PC-3 (cell line): ENCODE measurements around the gene MYLK. TPM values are rescaled to one million over a fixed set of nuclear protein-coding genes. Genes with fewer than 3 reads are reported as not detected.

Experiments
- ATAC-seq: fragments of 200-7000 bp; cut with Tn5 transposase; 2 replicates; pipeline ENCODE4 v1.9.1; 2020; ENCODE audit warnings: mild to moderate bottlenecking, moderate library complexity
- BruUV-seq: library from RNA; stranded (reverse); fragments of 400-500 nt; replicated peaks from 2 replicates; lab custom pipeline; 2021; lab: Mats Ljungman, UMichigan
- CTCF ChIA-PET: fragments of 300-600 bp; sonication (Branson Sonifier 250); formaldehyde crosslinking; loops from one replicate; lab custom pipeline; 2022; ENCODE audit warnings: antibody characterized with exemption; lab: Charles Lee
- POLR2A ChIA-PET: fragments of 300-600 bp; sonication (Branson Sonifier 250); formaldehyde crosslinking; loops from one replicate; lab custom pipeline; 2022; ENCODE audit warnings: antibody characterized with exemption; ENCODE audit not compliant: unreplicated experiment; lab: Charles Lee
- DNase-seq: peaks from one replicate; pipeline ENCODE4 v3.0.0-alpha.2; 2015
- H2AFZ ChIP-seq: fragments of 300-600 bp; sonication (generic); 2 replicates; pipeline ENCODE4 v1.6.0; 2016; ENCODE audit warnings: antibody characterized with exemption, low read length
- H3F3A ChIP-seq: fragments of 300-600 bp; sonication (generic); one replicate; pipeline ENCODE4 v1.6.0; 2017; ENCODE audit warnings: antibody characterized with exemption, low read length, control low read depth, mild to moderate bottlenecking; ENCODE audit not compliant: unreplicated experiment
- H3K27ac ChIP-seq: fragments of 300-600 bp; sonication (generic); 2 replicates; pipeline ENCODE4 v1.5.1; 2016; ENCODE audit warnings: mild to moderate bottlenecking, low read length
- H3K27me3 ChIP-seq: fragments of 300-600 bp; sonication (generic); 2 replicates; pipeline ENCODE4 v1.6.1; 2016; ENCODE audit warnings: low read length, mixed read lengths
- H3K36me3 ChIP-seq: fragments of 300-600 bp; sonication (generic); 2 replicates; pipeline ENCODE4 v1.6.1; 2016; ENCODE audit warnings: low read depth, mixed run types, low read length, mixed read lengths
- H3K4me1 ChIP-seq: fragments of 300-600 bp; sonication (generic); 2 replicates; pipeline ENCODE4 v1.5.1; 2016; ENCODE audit warnings: low read length; ENCODE audit not compliant: insufficient read depth
- H3K4me2 ChIP-seq: fragments of 300-600 bp; sonication (generic); 2 replicates; pipeline ENCODE4 v1.6.0; 2016; ENCODE audit warnings: low read length
- H3K4me3 ChIP-seq: fragments of 300-600 bp; sonication (generic); 2 replicates; pipeline ENCODE4 v1.5.1; 2016; ENCODE audit warnings: mild to moderate bottlenecking, low read length, mixed read lengths
- H3K79me2 ChIP-seq: fragments of 300-600 bp; sonication (generic); 2 replicates; pipeline ENCODE4 v1.6.1; 2017; ENCODE audit warnings: low read length, mixed read lengths
- H3K9ac ChIP-seq: fragments of 300-600 bp; sonication (generic); 2 replicates; pipeline ENCODE4 v1.6.0; 2016; ENCODE audit warnings: mild to moderate bottlenecking, low read length
- H3K9me2 ChIP-seq: fragments of 300-600 bp; sonication (generic); replicated peaks from 2 replicates; pipeline ENCODE4 v1.6.1; 2016; ENCODE audit warnings: mixed run types, low read length, mixed read lengths
- H3K9me3 ChIP-seq: fragments of 300-600 bp; sonication (generic); 2 replicates; pipeline ENCODE4 v1.6.1; 2016; ENCODE audit warnings: low read length, mixed read lengths
- H4K20me1 ChIP-seq: fragments of 300-600 bp; sonication (generic); 2 replicates; pipeline ENCODE4 v1.6.1; 2016; ENCODE audit warnings: low read length, mixed read lengths
- EZH2 ChIP-seq: fragments of 300-600 bp; sonication (generic); IDR thresholded peaks from one replicate; pipeline ENCODE4 v1.6.1; 2017; ENCODE audit warnings: antibody characterized with exemption, mild to moderate bottlenecking, low read length; ENCODE audit not compliant: unreplicated experiment
- EZH2phosphoT487 ChIP-seq: fragments of 300-600 bp; sonication (generic); IDR thresholded peaks from 2 replicates; pipeline ENCODE4 v1.6.1; 2018; ENCODE audit warnings: mild to moderate bottlenecking, antibody characterized with exemption, low read length, borderline replicate concordance
- intact Hi-C: fragments of 100-400 bp; cut with micrococcal nuclease; formaldehyde crosslinking; loops from 2 replicates; pipeline ENCODE4 v1.9.0; 2023
- total RNA-seq: library from RNA; depleted of rRNA; stranded (reverse); fragments of >200 nt; gene quantifications from 2 replicates; pipeline ENCODE4 v1.2.3, GENCODE V29; 2014
- TF ChIP-seq, protein P1 (sequence below): fragments of 300-600 bp; sonication (generic); conservative IDR thresholded peaks from 2 replicates; pipeline ENCODE4 v1.5.1; 2017; ENCODE audit warnings: antibody characterized with exemption, low read depth, mild to moderate bottlenecking, low read length

Gene MYLK
- total RNA-seq, 1 experiment from 2014 or later, result 6.9 TPM

DNA sequence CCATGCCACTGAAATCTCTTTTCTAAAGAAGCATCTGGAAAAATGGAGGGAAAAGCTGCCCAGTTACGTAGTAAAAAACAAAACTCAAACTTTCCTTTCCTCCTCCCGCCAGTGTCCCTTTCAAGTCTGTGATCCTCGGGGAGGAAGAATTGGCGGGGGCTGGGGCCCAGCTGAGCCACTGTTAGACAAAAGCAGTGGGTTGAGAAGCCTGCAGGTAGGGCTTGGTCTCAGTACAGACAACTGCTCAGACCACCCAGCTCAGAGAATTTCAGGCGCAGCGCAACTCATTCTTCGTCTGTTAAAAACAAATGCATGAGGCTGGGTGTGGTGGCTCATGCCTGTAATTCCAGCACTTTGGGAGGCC is 117.1 kb downstream of the MYLK start:
- H3F3A ChIP-seq, result no peaks in the 10 kb centered on the region
- intact Hi-C loops, result no loop called here
- CTCF ChIA-PET, result no interaction called here
- TF ChIP-seq, protein P1, sequence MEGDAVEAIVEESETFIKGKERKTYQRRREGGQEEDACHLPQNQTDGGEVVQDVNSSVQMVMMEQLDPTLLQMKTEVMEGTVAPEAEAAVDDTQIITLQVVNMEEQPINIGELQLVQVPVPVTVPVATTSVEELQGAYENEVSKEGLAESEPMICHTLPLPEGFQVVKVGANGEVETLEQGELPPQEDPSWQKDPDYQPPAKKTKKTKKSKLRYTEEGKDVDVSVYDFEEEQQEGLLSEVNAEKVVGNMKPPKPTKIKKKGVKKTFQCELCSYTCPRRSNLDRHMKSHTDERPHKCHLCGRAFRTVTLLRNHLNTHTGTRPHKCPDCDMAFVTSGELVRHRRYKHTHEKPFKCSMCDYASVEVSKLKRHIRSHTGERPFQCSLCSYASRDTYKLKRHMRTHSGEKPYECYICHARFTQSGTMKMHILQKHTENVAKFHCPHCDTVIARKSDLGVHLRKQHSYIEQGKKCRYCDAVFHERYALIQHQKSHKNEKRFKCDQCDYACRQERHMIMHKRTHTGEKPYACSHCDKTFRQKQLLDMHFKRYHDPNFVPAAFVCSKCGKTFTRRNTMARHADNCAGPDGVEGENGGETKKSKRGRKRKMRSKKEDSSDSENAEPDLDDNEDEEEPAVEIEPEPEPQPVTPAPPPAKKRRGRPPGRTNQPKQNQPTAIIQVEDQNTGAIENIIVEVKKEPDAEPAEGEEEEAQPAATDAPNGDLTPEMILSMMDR, result no peak
- TF ChIP-seq EZH2phosphoT487 (no peak), EZH2 (no peak)
- H3K36me3 ChIP-seq, result no peaks in the 10 kb centered on the region
- no peaks in the 10 kb centered on the region for H3K79me2 ChIP-seq
- DNase-seq (no peak), ATAC-seq (no peak)
- no peak overlapping the region for H3K4me2 ChIP-seq
- H3K4me1 ChIP-seq, result 0 out of 2 replicates have a peak, but pooled peaks cover 4% of the 10 kb centered on the region
- no peaks in the 10 kb centered on the region for H3K9me3 ChIP-seq
- H3K27me3 ChIP-seq, result no peaks in the 10 kb centered on the region
- POLR2A ChIA-PET, result interaction anchor here (0.6 kb wide), 1 partner anchor 9 kb away, joined by 3 read pairs; no protein-coding TSS in a partner anchor
- no peak overlapping the region for H3K9ac ChIP-seq
- H3K27ac ChIP-seq, result no peak overlapping the region
- no peak overlapping the region for H2AFZ ChIP-seq
- no peaks in the 10 kb centered on the region for H3K9me2 ChIP-seq
- no peak overlapping the region for H3K4me3 ChIP-seq
- no TSS peak for BruUV-seq
- H4K20me1 ChIP-seq, result no peaks in the 10 kb centered on the region

DNA sequence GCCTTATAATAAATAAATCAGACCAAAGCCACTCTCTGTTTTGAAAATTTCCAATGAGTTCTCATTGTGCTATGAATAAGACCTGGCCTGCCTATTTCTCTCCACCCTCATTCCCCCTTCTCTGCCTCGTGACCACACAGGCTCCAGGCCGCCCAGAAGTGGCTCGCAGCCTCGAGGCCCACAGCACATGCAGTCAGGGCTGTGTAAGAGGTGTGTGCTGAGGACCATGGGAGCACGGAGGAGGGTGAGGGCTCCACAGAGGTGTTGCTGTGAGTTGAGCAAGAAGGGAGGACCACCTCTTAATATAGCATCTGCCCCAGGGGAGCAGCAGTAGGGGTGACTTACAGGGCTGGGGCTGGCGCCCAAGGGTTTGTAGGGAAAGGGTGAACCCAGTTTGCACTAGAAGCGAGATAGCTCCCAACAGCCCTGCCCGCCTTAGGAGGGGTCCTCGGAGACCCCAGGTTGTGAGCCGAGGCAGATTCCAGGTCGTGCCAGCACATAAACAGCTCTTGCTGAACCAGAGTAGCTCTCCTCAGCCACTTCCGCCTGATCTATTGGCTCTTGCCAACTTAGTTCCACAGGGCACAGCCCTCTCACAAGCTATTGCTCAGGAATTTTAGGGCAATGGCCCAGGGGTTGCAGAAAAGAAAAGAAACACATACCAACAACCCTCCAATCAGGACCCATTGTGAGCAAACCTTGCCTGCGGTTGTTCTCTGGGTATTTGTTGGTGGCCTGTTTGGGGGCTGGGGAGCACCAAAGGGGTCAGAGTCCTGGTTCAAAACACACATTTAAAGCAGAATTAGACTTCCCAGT is 117.7 kb downstream of the MYLK start:
- no peak overlapping the region for H3K27ac ChIP-seq
- H2AFZ ChIP-seq, result no peak overlapping the region
- no peaks in the 10 kb centered on the region for H3K27me3 ChIP-seq
- H3K4me3 ChIP-seq, result no peak overlapping the region
- no peaks in the 10 kb centered on the region for H3K9me3 ChIP-seq
- ChIA-PET CTCF (no interaction called here), POLR2A (interaction anchor here (0.6 kb wide), 1 partner anchor 9 kb away, joined by 3 read pairs; no protein-coding TSS in a partner anchor)
- no peak for TF ChIP-seq EZH2phosphoT487
- TF ChIP-seq, protein P1, result no peak
- no peak for TF ChIP-seq EZH2
- no peaks in the 10 kb centered on the region for H3K9me2 ChIP-seq
- no peaks in the 10 kb centered on the region for H4K20me1 ChIP-seq
- no peaks in the 10 kb centered on the region for H3K36me3 ChIP-seq
- 0 out of 2 replicates have a peak, but pooled peaks cover 4% of the 10 kb centered on the region for H3K4me1 ChIP-seq
- BruUV-seq, result no TSS peak
- DNase-seq (no peak), ATAC-seq (no peak)
- intact Hi-C loops, result no loop called here
- no peaks in the 10 kb centered on the region for H3F3A ChIP-seq
- no peak overlapping the region for H3K4me2 ChIP-seq
- no peaks in the 10 kb centered on the region for H3K79me2 ChIP-seq
- no peak overlapping the region for H3K9ac ChIP-seq
